Fibroblast of mammary gland (primary cell): ENCODE measurements around the gene LCNL1.
A peak's percentile ranks its signal among the peaks of the same experiment; 100 is the strongest.
"Not testable (repeated sequence)": the region's sequence is repeated elsewhere in the genome, so short reads cannot be mapped to it uniquely, and the experiment has no call there.

ENCODE experiments used
- DNase-seq: peaks from one replicate; pipeline ENCODE4 v3.0.0-alpha.2; 2010; ENCODE audit warnings: low read depth
- H3K4me3 ChIP-seq: 2 replicates; pipeline ENCODE4 v1.5.1; 2011; ENCODE audit warnings: low read depth, mild to moderate bottlenecking, low read length, moderate library complexity; ENCODE audit not compliant: control insufficient read depth
- TF ChIP-seq, protein P1 (sequence below): conservative IDR thresholded peaks from 2 replicates; pipeline ENCODE4 v1.5.1; 2011; ENCODE audit warnings: low read depth, low read length, inconsistent platforms; ENCODE audit not compliant: control insufficient read depth, insufficient read depth

LCNL1 gene

DNA sequence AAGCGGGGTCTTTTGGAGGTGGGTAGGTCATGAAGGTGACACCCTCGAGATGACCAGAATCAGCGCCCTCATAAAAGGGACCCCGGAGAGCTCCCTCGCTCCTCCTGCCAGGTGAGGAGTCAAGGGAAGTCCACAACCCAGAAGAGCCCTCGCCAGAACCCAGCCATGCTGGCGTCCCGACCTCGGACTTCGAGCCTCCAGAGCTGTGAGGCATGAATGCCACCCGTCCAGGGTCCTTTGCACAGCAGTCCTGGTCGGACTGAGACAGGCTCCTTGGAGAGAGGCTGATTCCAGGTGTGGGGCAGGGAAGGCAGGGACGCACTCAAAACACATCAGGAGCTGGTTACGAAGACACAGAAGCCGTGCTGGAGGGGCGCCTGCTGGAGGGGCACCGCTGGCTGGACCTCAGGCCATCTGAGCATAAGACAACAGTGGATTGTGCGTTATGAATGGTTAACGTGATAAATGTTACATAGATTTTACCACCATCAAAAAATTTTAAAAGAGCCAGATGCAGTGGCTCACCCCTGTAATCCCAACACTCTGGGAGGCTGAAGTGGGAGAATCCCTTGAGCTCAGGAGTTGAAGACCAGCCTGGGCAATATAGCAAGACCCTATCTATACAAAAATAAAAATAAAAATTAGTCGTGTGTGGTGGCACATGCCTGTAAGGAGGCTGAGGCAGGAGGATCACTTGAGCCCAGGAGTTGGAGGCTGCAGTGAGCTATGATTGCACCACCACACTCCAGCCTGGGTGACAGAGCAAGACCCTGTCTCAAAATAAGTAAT, 19.3 kb downstream of the LCNL1 start:
- DNase-seq, result no peak
- TF ChIP-seq, protein P1, sequence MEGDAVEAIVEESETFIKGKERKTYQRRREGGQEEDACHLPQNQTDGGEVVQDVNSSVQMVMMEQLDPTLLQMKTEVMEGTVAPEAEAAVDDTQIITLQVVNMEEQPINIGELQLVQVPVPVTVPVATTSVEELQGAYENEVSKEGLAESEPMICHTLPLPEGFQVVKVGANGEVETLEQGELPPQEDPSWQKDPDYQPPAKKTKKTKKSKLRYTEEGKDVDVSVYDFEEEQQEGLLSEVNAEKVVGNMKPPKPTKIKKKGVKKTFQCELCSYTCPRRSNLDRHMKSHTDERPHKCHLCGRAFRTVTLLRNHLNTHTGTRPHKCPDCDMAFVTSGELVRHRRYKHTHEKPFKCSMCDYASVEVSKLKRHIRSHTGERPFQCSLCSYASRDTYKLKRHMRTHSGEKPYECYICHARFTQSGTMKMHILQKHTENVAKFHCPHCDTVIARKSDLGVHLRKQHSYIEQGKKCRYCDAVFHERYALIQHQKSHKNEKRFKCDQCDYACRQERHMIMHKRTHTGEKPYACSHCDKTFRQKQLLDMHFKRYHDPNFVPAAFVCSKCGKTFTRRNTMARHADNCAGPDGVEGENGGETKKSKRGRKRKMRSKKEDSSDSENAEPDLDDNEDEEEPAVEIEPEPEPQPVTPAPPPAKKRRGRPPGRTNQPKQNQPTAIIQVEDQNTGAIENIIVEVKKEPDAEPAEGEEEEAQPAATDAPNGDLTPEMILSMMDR, result no peak
- H3K4me3 ChIP-seq, result no peak overlapping the region

DNA sequence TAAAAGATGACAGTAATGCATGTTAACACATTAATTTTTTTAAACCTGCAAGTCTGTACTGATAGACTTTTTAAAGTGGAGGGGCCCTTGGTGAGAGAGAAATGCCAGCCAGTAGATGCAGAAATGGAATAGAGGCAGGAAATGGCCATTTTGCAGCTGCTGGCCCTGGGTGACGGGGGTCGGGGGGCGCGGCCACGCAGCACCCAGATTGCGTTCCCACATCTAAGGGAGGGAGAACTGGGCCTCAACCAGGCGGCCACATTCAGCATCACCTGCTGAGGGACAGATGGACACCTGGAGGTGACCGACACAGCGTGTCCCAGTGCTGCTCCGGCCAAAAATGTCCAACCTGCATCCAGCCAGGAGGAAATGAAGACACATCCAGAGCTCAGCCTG, 19.9 kb downstream of the LCNL1 start:
- TF ChIP-seq, protein P1, result no peak
- H3K4me3 ChIP-seq, result no peak overlapping the region
- DNase-seq, result no peak

DNA sequence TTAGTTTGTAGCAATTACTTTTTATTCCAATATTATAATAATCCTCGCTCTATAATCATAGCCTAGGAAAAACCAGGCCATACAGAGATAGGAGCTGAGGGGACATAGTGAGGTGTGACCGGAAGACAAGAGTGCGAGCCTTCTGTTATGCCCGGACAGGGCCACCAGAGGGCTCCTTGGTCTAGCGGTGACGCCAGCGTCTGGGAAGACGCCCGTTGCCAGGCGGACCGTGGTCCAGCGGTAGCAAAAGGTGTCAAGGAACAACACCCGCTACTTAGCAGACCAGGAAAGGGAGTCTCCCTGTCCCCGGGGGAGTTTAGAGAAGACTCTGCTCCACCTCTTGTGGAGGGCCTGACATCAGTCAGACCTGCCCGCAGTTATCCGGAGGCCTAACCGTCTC, 21.5 kb downstream of the LCNL1 start:
- not testable (repeated sequence) for DNase-seq, H3K4me3 ChIP-seq
- TF ChIP-seq, protein P1, result peak; percentile 6

DNA sequence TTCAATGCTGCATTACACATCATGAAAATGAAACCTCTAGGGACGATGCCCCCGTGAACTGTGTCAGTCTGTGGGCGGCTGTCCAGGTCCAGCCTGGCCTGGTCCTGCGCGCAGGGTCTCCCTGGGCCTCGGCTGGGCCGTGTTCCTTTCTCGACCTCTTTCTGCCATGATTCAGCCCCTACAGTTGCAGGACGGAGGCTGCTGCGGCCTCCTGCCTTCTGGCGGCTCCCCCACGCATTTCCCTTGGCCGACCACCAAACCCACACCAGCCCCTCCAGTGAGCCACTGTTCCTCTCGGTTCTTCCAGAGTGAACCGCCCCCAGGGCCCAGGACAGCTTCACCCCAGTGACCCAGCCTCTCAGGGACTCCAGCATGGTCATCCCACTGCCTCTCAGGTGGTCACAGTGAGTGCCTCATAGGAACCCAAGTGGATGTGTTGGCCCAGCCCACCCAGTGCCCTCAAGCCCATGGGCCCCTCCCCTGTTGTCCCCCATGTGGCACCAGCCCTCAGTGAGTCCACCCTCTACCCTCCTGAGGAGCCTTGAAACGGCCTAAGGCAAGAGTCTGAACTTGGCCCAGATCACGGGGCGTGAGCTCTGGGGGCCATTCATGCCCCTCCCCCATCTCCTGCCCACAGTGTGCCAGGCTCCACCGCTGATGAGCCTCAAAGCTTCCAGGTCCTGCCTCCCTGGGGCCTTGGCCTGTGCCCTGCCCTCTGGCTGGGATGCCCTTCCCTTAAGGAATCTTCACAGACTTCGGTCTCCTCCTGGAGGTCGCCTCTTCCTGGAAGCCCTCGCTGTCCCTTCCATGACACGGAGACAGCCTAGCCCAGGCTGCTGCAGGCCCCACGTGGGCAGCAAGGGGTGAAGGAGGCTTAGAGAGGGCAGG, 23.6 kb downstream of the LCNL1 start:
- H3K4me3 ChIP-seq, result no peak overlapping the region
- TF ChIP-seq, protein P1, result no peak
- DNase-seq, result peak; percentile 51

DNA sequence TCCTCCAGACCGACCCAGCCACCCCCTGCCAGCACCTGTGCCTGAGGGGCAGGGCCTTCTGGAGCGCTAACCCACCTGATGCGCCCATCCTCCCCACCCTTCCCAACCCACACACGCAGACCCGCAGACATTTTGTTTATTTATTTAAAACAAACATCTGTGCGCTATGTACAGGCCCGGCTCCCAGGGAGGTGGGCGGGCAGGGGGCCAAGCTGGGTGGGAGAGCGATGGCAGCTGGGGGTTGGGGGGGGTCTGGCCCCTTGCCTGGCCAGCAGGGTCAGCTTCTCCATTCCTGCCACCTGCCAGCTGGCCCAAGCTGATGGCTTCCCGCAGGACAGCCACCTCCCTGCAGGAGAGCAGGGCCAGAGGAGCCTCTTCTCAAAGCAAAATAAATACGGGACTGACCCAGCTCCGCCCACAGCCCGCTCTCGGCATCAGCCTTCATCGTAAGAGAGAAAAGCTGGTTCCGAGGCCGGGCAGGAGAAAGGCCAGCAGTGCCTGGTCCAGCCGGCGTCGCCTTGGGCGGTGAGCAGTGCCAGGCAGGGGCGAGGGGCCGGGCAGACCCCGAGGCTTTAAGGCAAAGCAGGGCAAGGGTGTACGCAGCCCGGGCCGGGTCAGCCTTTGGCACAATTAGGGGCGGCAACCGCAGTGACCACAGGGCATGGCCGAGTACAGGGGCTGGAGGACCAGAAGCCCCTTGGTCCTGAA, 24.5 kb downstream of the LCNL1 start:
- H3K4me3 ChIP-seq, result no peak overlapping the region
- TF ChIP-seq, protein P1, result no peak
- no peak for DNase-seq

DNA sequence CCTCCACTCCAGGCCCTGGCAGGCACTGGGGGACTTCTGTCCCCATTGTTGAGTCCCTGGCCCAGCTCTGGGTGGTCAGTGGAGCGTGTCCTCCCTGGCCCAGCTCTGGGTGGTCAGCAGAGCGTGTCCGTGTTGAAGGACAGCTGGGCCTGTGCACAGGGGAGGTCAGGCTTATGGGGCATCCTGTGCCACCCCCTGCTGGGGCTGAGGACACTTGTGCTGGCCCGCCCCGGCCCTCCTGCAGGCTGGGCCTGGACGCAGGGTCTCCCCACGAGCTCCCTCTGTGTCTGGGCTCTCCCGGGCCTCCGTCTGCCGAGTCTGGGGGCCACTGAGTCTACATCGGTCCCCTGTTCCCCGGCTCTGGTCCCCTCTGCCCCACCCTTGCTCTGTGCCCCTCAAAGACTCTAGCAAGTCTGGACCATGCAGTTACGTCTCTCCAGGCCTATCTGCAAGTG, 25.1 kb downstream of the LCNL1 start:
- no peak for DNase-seq
- TF ChIP-seq, protein P1, result no peak
- H3K4me3 ChIP-seq, result no peak overlapping the region
